Transverse colon (tissue), 3 donors: ENCODE results near the gene LRRC70.

Experiments used
- EP300 ChIP-seq: sonication (generic); formaldehyde crosslinking; IDR thresholded peaks from one replicate; pipeline ENCODE4 v1.6.1; 2017; ENCODE audit warnings: antibody characterized with exemption, low read depth
- POLR2A ChIP-seq: fragments of 450-650 bp; IDR thresholded peaks from one replicate; pipeline ENCODE4 v1.6.1; 2016; ENCODE audit warnings: antibody characterized with exemption, mild to moderate bottlenecking, moderate library complexity
- TF ChIP-seq, protein P1 (sequence below), 5 experiments: fragments of 200-600 bp in 3 of 5; fragments of 450-650 bp in 2 of 5; sonication (generic) in 3 of 5; IDR thresholded peaks; 1 replicate in 2 of 5; 2 replicates in 3 of 5; pipeline ENCODE4 v1.5.1; 2016 to 2017; ENCODE audit warnings: antibody characterized with exemption in 5 of 5, inconsistent platforms in 3 of 5, mild to moderate bottlenecking in 2 of 5, moderate library complexity in 1 of 5

DNA sequence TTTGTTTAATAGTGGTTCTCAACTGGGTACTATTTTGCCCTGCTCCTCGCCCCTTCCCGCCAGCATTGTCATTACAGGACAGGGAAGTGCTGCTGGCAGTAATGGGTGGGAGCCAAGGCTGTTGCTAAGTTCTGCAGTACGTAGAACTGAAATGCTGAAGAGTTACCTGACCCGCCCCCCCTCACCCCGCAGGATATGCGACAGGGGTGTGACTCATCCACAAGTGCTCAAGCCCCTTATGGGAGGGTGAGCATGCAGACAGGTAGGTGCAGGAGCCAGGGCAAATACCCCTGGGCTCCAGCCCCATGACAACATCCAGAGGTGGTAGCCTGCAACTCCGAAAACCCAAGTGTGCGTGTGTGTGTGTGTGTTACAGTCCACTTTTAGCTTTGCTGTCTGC is 35.7 kb downstream of the LRRC70 start:
- no peak for TF ChIP-seq EP300
- TF ChIP-seq, protein P1, sequence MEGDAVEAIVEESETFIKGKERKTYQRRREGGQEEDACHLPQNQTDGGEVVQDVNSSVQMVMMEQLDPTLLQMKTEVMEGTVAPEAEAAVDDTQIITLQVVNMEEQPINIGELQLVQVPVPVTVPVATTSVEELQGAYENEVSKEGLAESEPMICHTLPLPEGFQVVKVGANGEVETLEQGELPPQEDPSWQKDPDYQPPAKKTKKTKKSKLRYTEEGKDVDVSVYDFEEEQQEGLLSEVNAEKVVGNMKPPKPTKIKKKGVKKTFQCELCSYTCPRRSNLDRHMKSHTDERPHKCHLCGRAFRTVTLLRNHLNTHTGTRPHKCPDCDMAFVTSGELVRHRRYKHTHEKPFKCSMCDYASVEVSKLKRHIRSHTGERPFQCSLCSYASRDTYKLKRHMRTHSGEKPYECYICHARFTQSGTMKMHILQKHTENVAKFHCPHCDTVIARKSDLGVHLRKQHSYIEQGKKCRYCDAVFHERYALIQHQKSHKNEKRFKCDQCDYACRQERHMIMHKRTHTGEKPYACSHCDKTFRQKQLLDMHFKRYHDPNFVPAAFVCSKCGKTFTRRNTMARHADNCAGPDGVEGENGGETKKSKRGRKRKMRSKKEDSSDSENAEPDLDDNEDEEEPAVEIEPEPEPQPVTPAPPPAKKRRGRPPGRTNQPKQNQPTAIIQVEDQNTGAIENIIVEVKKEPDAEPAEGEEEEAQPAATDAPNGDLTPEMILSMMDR (IDR thresholded peaks at IDR 0.05) = no peak
- TF ChIP-seq POLR2A = no peak
